Endothelial cell (in vitro differentiated cells): Measurements from ENCODE around the gene SLC2A14. TPM values are rescaled to one million over a fixed set of nuclear protein-coding genes. Genes with fewer than 3 reads are reported as not detected.
A peak's percentile ranks its signal among the peaks of the same experiment; 100 is the strongest.
"Not testable (repeated sequence)": the region's sequence is repeated elsewhere in the genome, so short reads cannot be mapped to it uniquely, and the experiment has no call there.

Experiments used
- DNase-seq: peaks from one replicate; pipeline ENCODE4 v3.0.0; 2021; ENCODE audit warnings: low spot score
- H3K27ac Mint-ChIP-seq: one replicate; pipeline ENCODE4 v1.8.0; 2021; ENCODE audit warnings: mixed read lengths, inconsistent platforms; ENCODE audit not compliant: unreplicated experiment
- H3K27me3 Mint-ChIP-seq: one replicate; pipeline ENCODE4 v1.8.0; 2021; ENCODE audit warnings: mild to moderate bottlenecking, moderate library complexity, mixed read lengths, inconsistent platforms; ENCODE audit not compliant: unreplicated experiment
- H3K36me3 Mint-ChIP-seq: one replicate; pipeline ENCODE4 v1.8.0; 2021; ENCODE audit warnings: mild to moderate bottlenecking, low read depth, mixed read lengths, inconsistent platforms; ENCODE audit not compliant: unreplicated experiment
- H3K4me1 Mint-ChIP-seq: one replicate; pipeline ENCODE4 v1.8.0; 2021; ENCODE audit warnings: mild to moderate bottlenecking, mixed read lengths, inconsistent platforms; ENCODE audit not compliant: unreplicated experiment
- H3K4me3 Mint-ChIP-seq: one replicate; pipeline ENCODE4 v1.8.0; 2021; ENCODE audit warnings: mild to moderate bottlenecking, mixed read lengths, inconsistent platforms; ENCODE audit not compliant: unreplicated experiment
- H3K9me3 Mint-ChIP-seq: one replicate; pipeline ENCODE4 v1.8.0; 2021; ENCODE audit warnings: mixed read lengths, inconsistent platforms; ENCODE audit not compliant: unreplicated experiment
- CTCF ChIP-seq: fragments of 200-600 bp; sonication (generic); IDR thresholded peaks from one replicate; pipeline ENCODE4 v1.5.0; 2021; ENCODE audit warnings: antibody characterized with exemption; ENCODE audit not compliant: unreplicated experiment
- total RNA-seq: library from RNA; stranded (reverse); fragmentation: NEBNext Ultra II Directional; extraction: Animal tissue kit (Norgen Biotek cat#: 25700); gene quantifications from one replicate; pipeline ENCODE4 v1.2.1, GENCODE V29; 2021; ENCODE audit not compliant: unreplicated experiment

Gene SLC2A14
- total RNA-seq, 1 donor from 2014 or later, result 0.64 TPM

GRCh38 chr12:7839226-7839625 lies 33.5 kb downstream of the SLC2A14 start:
- not testable (repeated sequence) for H3K27ac Mint-ChIP-seq, H3K9me3 Mint-ChIP-seq, DNase-seq, H3K27me3 Mint-ChIP-seq, H3K4me3 Mint-ChIP-seq, H3K36me3 Mint-ChIP-seq
- peaks cover 16% of the 10 kb centered on the region for H3K4me1 Mint-ChIP-seq

- no peaks in the 10 kb centered on the region for H3K27me3 Mint-ChIP-seq
Measured at GRCh38 chr12:7837366-7837765, 35.3 kb downstream of the SLC2A14 start.

GRCh38 chr12:7835766-7836165 lies 36.9 kb downstream of the SLC2A14 start:
- peak overlapping the region; percentile 8 for H3K4me3 Mint-ChIP-seq
- H3K27me3 Mint-ChIP-seq, result no peaks in the 10 kb centered on the region
- no peak overlapping the region for H3K27ac Mint-ChIP-seq
- DNase-seq, result no peak
- peaks cover 13% of the 10 kb centered on the region for H3K4me1 Mint-ChIP-seq
- H3K36me3 Mint-ChIP-seq, result no peaks in the 10 kb centered on the region
- no peak for TF ChIP-seq CTCF
- no peaks in the 10 kb centered on the region for H3K9me3 Mint-ChIP-seq

More at GRCh38 chr12:7837366-7837765, 35.3 kb downstream of the SLC2A14 start:
- no peak for DNase-seq
- no peak overlapping the region for H3K4me3 Mint-ChIP-seq
- H3K36me3 Mint-ChIP-seq, result no peaks in the 10 kb centered on the region
- no peaks in the 10 kb centered on the region for H3K9me3 Mint-ChIP-seq
- no peak overlapping the region for H3K27ac Mint-ChIP-seq
- peaks cover 19% of the 10 kb centered on the region for H3K4me1 Mint-ChIP-seq
- no peak for TF ChIP-seq CTCF

GRCh38 chr12:7835116-7835515 lies 37.6 kb downstream of the SLC2A14 start:
- H3K4me1 Mint-ChIP-seq, result peaks cover 13% of the 10 kb centered on the region
- H3K4me3 Mint-ChIP-seq, result no peak overlapping the region
- no peaks in the 10 kb centered on the region for H3K27me3 Mint-ChIP-seq
- peak overlapping the region; percentile 48 for H3K27ac Mint-ChIP-seq
- no peaks in the 10 kb centered on the region for H3K9me3 Mint-ChIP-seq
- no peak for TF ChIP-seq CTCF
- H3K36me3 Mint-ChIP-seq, result no peaks in the 10 kb centered on the region
- DNase-seq, result no peak

- no peak overlapping the region for H3K27ac Mint-ChIP-seq
- no peaks in the 10 kb centered on the region for H3K36me3 Mint-ChIP-seq
- DNase-seq, result no peak
- H3K9me3 Mint-ChIP-seq, result no peaks in the 10 kb centered on the region
- no peak for TF ChIP-seq CTCF
- no peak overlapping the region for H3K4me3 Mint-ChIP-seq
- H3K27me3 Mint-ChIP-seq, result no peaks in the 10 kb centered on the region
- peaks cover 13% of the 10 kb centered on the region for H3K4me1 Mint-ChIP-seq
Measured at GRCh38 chr12:7834701-7835100, 38.0 kb downstream of the SLC2A14 start.

- H3K4me1 Mint-ChIP-seq, result peaks cover 13% of the 10 kb centered on the region
- H3K36me3 Mint-ChIP-seq, result no peaks in the 10 kb centered on the region
- H3K9me3 Mint-ChIP-seq, result no peaks in the 10 kb centered on the region
- H3K27ac Mint-ChIP-seq, result no peak overlapping the region
- DNase-seq, result no peak
- TF ChIP-seq CTCF, result no peak
- H3K4me3 Mint-ChIP-seq, result no peak overlapping the region
- H3K27me3 Mint-ChIP-seq, result no peaks in the 10 kb centered on the region
Measured at GRCh38 chr12:7833831-7834230, 38.9 kb downstream of the SLC2A14 start.

GRCh38 chr12:7833201-7833600 lies 39.5 kb downstream of the SLC2A14 start:
- H3K36me3 Mint-ChIP-seq, H3K4me3 Mint-ChIP-seq, H3K27ac Mint-ChIP-seq, DNase-seq, H3K9me3 Mint-ChIP-seq, H3K27me3 Mint-ChIP-seq: not testable (repeated sequence)
- peaks cover 13% of the 10 kb centered on the region for H3K4me1 Mint-ChIP-seq
